H1 (cell line): ENCODE measurements around the gene CLPX. TPM values are rescaled to one million over a fixed set of nuclear protein-coding genes. Genes with fewer than 3 reads are reported as not detected.

Source experiments
- CTCF ChIA-PET: fragments of 300-600 bp; sonication (Branson Sonifier 250); formaldehyde crosslinking; loops from one replicate; lab custom pipeline; 2021; ENCODE audit not compliant: partially characterized antibody; lab: Charles Lee
- POLR2A ChIA-PET: fragments of 300-600 bp; sonication (Branson Sonifier 250); formaldehyde crosslinking; loops from one replicate; lab custom pipeline; 2021; ENCODE audit warnings: inconsistent platforms; ENCODE audit not compliant: partially characterized antibody; lab: Charles Lee
- DNase-seq, 2 experiments: peaks; one replicate each; pipeline versions ENCODE4 v3.0.0 to v3.0.0-alpha.2; 2010 to 2022; ENCODE audit warnings: low spot score in 2 of 2, low read depth in 1 of 2, mixed read lengths in 1 of 2
- FAIRE-seq: peaks from 2 replicates; lab custom pipeline; 2011; peaks lifted over from hg19 to GRCh38; lab: Jason Lieb, UNC
- H2AFZ ChIP-seq: 2 replicates; pipeline ENCODE4 v1.8.1; 2012; ENCODE audit warnings: low read length, inconsistent platforms
- H2AK5ac ChIP-seq: 2 replicates; pipeline ENCODE4 v1.6.1; 2013; ENCODE audit warnings: low read depth, low read length
- H2BK120ac ChIP-seq: replicated peaks from 2 replicates; pipeline ENCODE3; 2013; ENCODE audit warnings: low read depth, low read length, inconsistent platforms
- H2BK12ac ChIP-seq: 2 replicates; pipeline ENCODE4 v1.6.1; 2013; ENCODE audit warnings: low read depth, low read length
- H2BK15ac ChIP-seq: 2 replicates; pipeline ENCODE4 v1.6.1; 2013; ENCODE audit warnings: low read length
- H2BK20ac ChIP-seq: 2 replicates; pipeline ENCODE4 v1.6.1; 2013; ENCODE audit warnings: low read length
- H2BK5ac ChIP-seq: 2 replicates; pipeline ENCODE4 v1.6.1; 2013; ENCODE audit warnings: low read depth, low read length
- H3K14ac ChIP-seq: 2 replicates; pipeline ENCODE4 v1.6.1; 2013; ENCODE audit warnings: inconsistent platforms; ENCODE audit not compliant: insufficient read length
- H3K18ac ChIP-seq: 2 replicates; pipeline ENCODE4 v1.6.1; 2013; ENCODE audit warnings: low read length; ENCODE audit errors: extremely low read depth
- H3K23ac ChIP-seq: 2 replicates; pipeline ENCODE4 v1.6.1; 2013; ENCODE audit warnings: inconsistent platforms; ENCODE audit not compliant: insufficient read length
- H3K23me2 ChIP-seq: 2 replicates; pipeline ENCODE4 v1.6.1; 2013; ENCODE audit warnings: low read depth, low read length
- H3K27ac ChIP-seq: 2 replicates; pipeline ENCODE4 v1.6.1; 2011; ENCODE audit warnings: low read depth, low read length, inconsistent platforms
- H3K27me3 ChIP-seq, 4 experiments: replicated peaks in 1 of 4; 1 replicate in 1 of 4; 2 replicates in 3 of 4; pipeline versions ENCODE4 v1.6.1 to v1.8.1; 2011 to 2013; ENCODE audit warnings: low read length in 3 of 4, mild to moderate bottlenecking in 3 of 4, inconsistent platforms in 2 of 4, mixed read lengths in 2 of 4, moderate library complexity in 1 of 4; ENCODE audit not compliant: control insufficient read depth in 3 of 4, insufficient read depth in 3 of 4; ENCODE audit errors: extremely low read depth in 1 of 4
- H3K36me3 ChIP-seq, 4 experiments: 2 replicates each; pipeline versions ENCODE4 v1.6.1 to v1.8.1; 2011 to 2013; ENCODE audit warnings: mild to moderate bottlenecking in 4 of 4, low read length in 3 of 4, moderate library complexity in 2 of 4, control low read depth in 1 of 4, inconsistent platforms in 1 of 4; ENCODE audit not compliant: insufficient read depth in 4 of 4, control insufficient read depth in 2 of 4
- H3K4ac ChIP-seq: replicated peaks from 2 replicates; pipeline ENCODE3; 2013; ENCODE audit warnings: low read length, low read depth, mixed read lengths, inconsistent platforms; ENCODE audit not compliant: insufficient read length
- H3K4me1 ChIP-seq, 4 experiments: replicated peaks in 1 of 4; 1 replicate in 1 of 4; 2 replicates in 3 of 4; pipeline versions ENCODE4 v1.6.1 to v1.8.1; 2011 to 2013; ENCODE audit warnings: low read length in 3 of 4, inconsistent platforms in 2 of 4, mixed read lengths in 1 of 4; ENCODE audit not compliant: insufficient read depth in 4 of 4, control insufficient read depth in 3 of 4
- H3K4me2 ChIP-seq, 2 experiments: 2 replicates each; pipeline versions ENCODE4 v1.6.1 to v1.8.1; 2011 to 2013; ENCODE audit warnings: low read depth in 2 of 2, low read length in 2 of 2, control low read depth in 1 of 2, inconsistent platforms in 1 of 2, mild to moderate bottlenecking in 1 of 2; ENCODE audit not compliant: insufficient read depth in 1 of 2
- H3K4me3 ChIP-seq, 4 experiments: fragments of 200-600, 300-600 bp in 1 of 4; sonication (generic), shearing (Covaris generic), sonication (Bioruptor Twin) in 1 of 4; 2 replicates each; pipeline versions ENCODE4 v1.5.1 to v1.8.1; 2011 to 2016; ENCODE audit warnings: low read length in 4 of 4, low read depth in 3 of 4, control low read depth in 2 of 4, inconsistent platforms in 2 of 4, mild to moderate bottlenecking in 2 of 4, mixed read lengths in 1 of 4, moderate library complexity in 1 of 4; ENCODE audit not compliant: insufficient read depth in 2 of 4; ENCODE audit errors: extremely low read depth in 1 of 4
- H3K56ac ChIP-seq: replicated peaks from 2 replicates; pipeline ENCODE3; 2013; ENCODE audit warnings: low read depth, mild to moderate bottlenecking, mixed read lengths, low read length, inconsistent platforms; ENCODE audit not compliant: insufficient read length
- H3K79me1 ChIP-seq: 2 replicates; pipeline ENCODE4 v1.6.1; 2013; ENCODE audit warnings: low read depth, low read length, control low read depth
- H3K79me2 ChIP-seq, 2 experiments: 2 replicates each; pipeline versions ENCODE4 v1.6.1 to v1.8.1; 2012 to 2013; ENCODE audit warnings: low read length in 2 of 2, mild to moderate bottlenecking in 2 of 2, inconsistent platforms in 1 of 2; ENCODE audit not compliant: insufficient read depth in 2 of 2, control insufficient read depth in 1 of 2
- H3K9ac ChIP-seq, 4 experiments: replicated peaks in 1 of 4; 1 replicate in 1 of 4; 2 replicates in 3 of 4; pipeline versions ENCODE4 v1.6.1 to v1.8.1; 2011 to 2013; ENCODE audit warnings: low read depth in 3 of 4, low read length in 3 of 4, control low read depth in 2 of 4, mild to moderate bottlenecking in 2 of 4, moderate library complexity in 2 of 4, inconsistent platforms in 1 of 4; ENCODE audit errors: extremely low read depth in 1 of 4
- H3K9me3 ChIP-seq, 2 experiments: 2 replicates each; pipeline versions ENCODE4 v1.6.1 to v1.8.1; 2012 to 2013; ENCODE audit warnings: mild to moderate bottlenecking in 2 of 2, moderate library complexity in 2 of 2, control low read depth in 1 of 2, inconsistent platforms in 1 of 2, low read depth in 1 of 2, low read length in 1 of 2, mixed read lengths in 1 of 2; ENCODE audit not compliant: insufficient read depth in 2 of 2
- H4K20me1 ChIP-seq, 2 experiments: replicated peaks in 1 of 2; 2 replicates each; pipeline versions ENCODE3 to v1.8.1; 2011 to 2013; ENCODE audit warnings: inconsistent platforms in 2 of 2, low read length in 2 of 2, mild to moderate bottlenecking in 1 of 2; ENCODE audit not compliant: insufficient read depth in 2 of 2, control insufficient read depth in 1 of 2
- H4K5ac ChIP-seq: 2 replicates; pipeline ENCODE4 v1.6.1; 2013; ENCODE audit warnings: low read length, low read depth, mixed read lengths, inconsistent platforms; ENCODE audit not compliant: insufficient read length
- H4K8ac ChIP-seq: 2 replicates; pipeline ENCODE4 v1.8.0; 2013; ENCODE audit warnings: mild to moderate bottlenecking, moderate library complexity, low read length, inconsistent platforms; ENCODE audit not compliant: insufficient read depth; ENCODE audit errors: extremely low read depth
- H4K91ac ChIP-seq: replicated peaks from 2 replicates; pipeline ENCODE3; 2013; ENCODE audit warnings: low read length, mixed read lengths, inconsistent platforms; ENCODE audit not compliant: insufficient read length
- BCL11A ChIP-seq, 2 experiments: IDR thresholded peaks; one replicate each; pipeline ENCODE4 v1.6.1; 2011; ENCODE audit warnings: low read depth in 2 of 2, low read length in 2 of 2, mild to moderate bottlenecking in 2 of 2
- POU5F1 ChIP-seq: IDR thresholded peaks from 2 replicates; pipeline ENCODE4 v1.6.1; 2011; ENCODE audit warnings: low read depth, mild to moderate bottlenecking, low read length, moderate library complexity
- RBBP5 ChIP-seq: IDR thresholded peaks from 2 replicates; pipeline ENCODE4 v1.7.1; 2012; ENCODE audit warnings: low read depth, mild to moderate bottlenecking, inconsistent platforms, low read length, moderate library complexity, borderline replicate concordance
- RNF2 ChIP-seq: fragments of 200-900, 300-1000 bp; sonication (generic); IDR thresholded peaks from 2 replicates; pipeline ENCODE4 v1.7.1; 2016; ENCODE audit warnings: borderline replicate concordance, low read depth, mild to moderate bottlenecking, antibody characterized with exemption, low read length; ENCODE audit not compliant: poor library complexity, severe bottlenecking; ENCODE audit errors: missing control alignments
- SRF ChIP-seq: IDR thresholded peaks from 2 replicates; pipeline ENCODE4 v1.6.1; 2011; ENCODE audit warnings: mild to moderate bottlenecking, low read depth, low read length, moderate library complexity
- WGBS, 2 experiments: shearing (Covaris generic) in 1 of 2; methylation state at CpG; one replicate each; pipeline versions ENCODE4 v1.1.6 to v1.1.7; 2013 to 2015; ENCODE audit warnings: low lambda C conversion rate in 2 of 2, mixed read lengths in 2 of 2, inconsistent platforms in 1 of 2, low coverage in 1 of 2, missing lambda C conversion rate in 1 of 2; ENCODE audit not compliant: insufficient replicate concordance in 2 of 2, insufficient coverage in 1 of 2, insufficient read length in 1 of 2; ENCODE audit errors: extremely low coverage in 1 of 2, missing lambda C conversion rate in 1 of 2; 5-methylcytosine and 5-hydroxymethylcytosine counted together
- polyA plus RNA-seq, 7 experiments: library from polyadenylated mRNA; depleted of rRNA in 3 of 7; stranded (reverse) in 5 of 7; unstranded in 2 of 7; fragments of >200 nt in 5 of 7; fragments of 200-250 nt in 2 of 7; gene quantifications; 1 replicate in 5 of 7; 2 replicates in 1 of 7; 4 replicates in 1 of 7; pipeline versions ENCODE4 v1.2.1 to v1.2.3, GENCODE V29; 2011 to 2013; ENCODE audit warnings: missing spikeins in 2 of 7, mixed read lengths in 2 of 7
- total RNA-seq: library from RNA; stranded (reverse); fragmentation: NEBNext Ultra II Directional; extraction: Animal tissue kit (Norgen Biotek cat#: 25700); gene quantifications from 2 replicates; pipeline ENCODE4 v1.2.1, GENCODE V29; 2021

CLPX gene
- total and polyA plus RNA-seq, 2 of the 8 experiments (the other 6 are each of a cell fraction or from before 2014, with no cell fraction given), result 10.5 to 53.6 TPM

GRCh38 chr15:65146438-65146837, 38.7 kb downstream of the CLPX start:
- no peak overlapping the region for H3K4ac ChIP-seq
- no peak overlapping the region for H3K56ac ChIP-seq
- WGBS, 2 experiments, result 92% methylated on average over 4 of the region's 4 CpGs; no CpG with 5 or more reads in 1 of the 2 experiments
- H3K79me1 ChIP-seq, result no peaks in the 10 kb centered on the region
- no peak overlapping the region for H4K5ac ChIP-seq
- H3K23ac ChIP-seq, result no peak overlapping the region
- no peak overlapping the region for H2BK20ac ChIP-seq
- no peak overlapping the region for H2BK5ac ChIP-seq
- H2AK5ac ChIP-seq, result no peak overlapping the region
- no peaks in the 10 kb centered on the region for H3K4me1 ChIP-seq
- no peaks in the 10 kb centered on the region for H4K20me1 ChIP-seq
- H3K4me3 ChIP-seq, result no peak overlapping the region
- H4K8ac ChIP-seq, result no peak overlapping the region
- H4K91ac ChIP-seq, result no peak overlapping the region
- no peak overlapping the region for H3K18ac ChIP-seq
- no peak overlapping the region for H3K4me2 ChIP-seq
- no peak overlapping the region for H2BK15ac ChIP-seq
- no peak overlapping the region for H3K14ac ChIP-seq
- H3K9ac ChIP-seq, result no peak overlapping the region
- H3K27me3 ChIP-seq, result no peaks in the 10 kb centered on the region
- no peak overlapping the region for H2AFZ ChIP-seq
- H2BK120ac ChIP-seq, result no peak overlapping the region
- peaks cover 0 to 17% (median 6%) of the 10 kb centered on the region in 4 experiments; a peak in 4 of 8 replicates for H3K36me3 ChIP-seq
- FAIRE-seq, result no peak
- no peaks in the 10 kb centered on the region for H3K79me2 ChIP-seq
- no peak overlapping the region for H3K27ac ChIP-seq
- POLR2A ChIA-PET, result no interaction called here
- DNase-seq, result no peak
- no peak for TF ChIP-seq BCL11A (IDR thresholded peaks at IDR 0.05; ENCODE audit: low read depth in 2 of 2, low read length in 2 of 2)
- TF ChIP-seq SRF, result no peak
- TF ChIP-seq POU5F1, result no peak
- TF ChIP-seq RNF2, result no peak
- no peak for TF ChIP-seq RBBP5
- no peaks in the 10 kb centered on the region for H3K9me3 ChIP-seq
- no peak overlapping the region for H2BK12ac ChIP-seq
- H3K23me2 ChIP-seq, result no peaks in the 10 kb centered on the region
- CTCF ChIA-PET, result no interaction called here
